ENCODE data around the gene P2RY6. TPM values are rescaled to one million over a fixed set of nuclear protein-coding genes. Genes with fewer than 3 reads are reported as not detected.
"Not testable (repeated sequence)": the region's sequence is repeated elsewhere in the genome, so short reads cannot be mapped to it uniquely, and the experiment has no call there.

P2RY6 gene
- total and polyA plus RNA-seq, 2 experiments from 2014 or later, result 0.76 to 0.99 TPM

- H3K4me1 ChIP-seq (ENCODE audit: insufficient read depth), result no peaks in the 10 kb centered on the region
- TF ChIP-seq EZH2 (IDR thresholded peaks at IDR 0.05; ENCODE audit: insufficient read depth, poor library complexity, severe bottlenecking) (no peak), EZH2phosphoT487 (IDR thresholded peaks at IDR 0.05; ENCODE audit: insufficient read depth, low read depth) (no peak)
- 0 out of 2 replicates have a peak, but pooled peaks cover 7% of the 10 kb centered on the region for H3F3A ChIP-seq (ENCODE audit: insufficient read depth)
- H3K27me3 ChIP-seq (replicated peaks; ENCODE audit: insufficient read depth), result no peaks in the 10 kb centered on the region
- in situ Hi-C loops (cut with MboI), result no loop called here
- H3K4me3 ChIP-seq, result no peak overlapping the region
- H3K79me2 ChIP-seq (ENCODE audit: insufficient read depth), result no peaks in the 10 kb centered on the region
- DNase-seq, result no peak
- no peak overlapping the region for H2AFZ ChIP-seq
- H3K9me2 ChIP-seq (ENCODE audit: insufficient read depth), result no peaks in the 10 kb centered on the region
- H3K4me2 ChIP-seq (ENCODE audit: unreplicated experiment), result no peak overlapping the region
- WGBS, 2 experiments (ENCODE audit: low coverage in 1 of 2, low lambda C conversion rate in 2 of 2, missing lambda C conversion rate in 2 of 2), result 65 to 67% methylated on average over 8 of the region's 8 CpGs
- H3K9me3 ChIP-seq (ENCODE audit: low read depth), result no peaks in the 10 kb centered on the region
- no peaks in the 10 kb centered on the region for H4K20me1 ChIP-seq (ENCODE audit: insufficient read depth)
- no peak overlapping the region for H3K9ac ChIP-seq
- no peaks in the 10 kb centered on the region for H3K36me3 ChIP-seq (ENCODE audit: low read depth)
- no peak overlapping the region for H3K27ac ChIP-seq
Observed at GRCh38 chr11:73273222-73273895, 1.2 kb downstream of the P2RY6 start.

- H3K4me2 ChIP-seq (ENCODE audit: unreplicated experiment); H3K79me2 ChIP-seq (ENCODE audit: insufficient read depth); H3K9me2 ChIP-seq (ENCODE audit: insufficient read depth); in situ Hi-C loops (cut with MboI); H4K20me1 ChIP-seq (ENCODE audit: insufficient read depth); H3K27me3 ChIP-seq (replicated peaks; ENCODE audit: insufficient read depth); H3K36me3 ChIP-seq (ENCODE audit: low read depth); H3K9ac ChIP-seq; H3K4me3 ChIP-seq; DNase-seq; H3K9me3 ChIP-seq (ENCODE audit: low read depth); H2AFZ ChIP-seq; H3F3A ChIP-seq (ENCODE audit: insufficient read depth); H3K4me1 ChIP-seq (ENCODE audit: insufficient read depth); H3K27ac ChIP-seq: not testable (repeated sequence)
- WGBS, 2 experiments (ENCODE audit: low coverage in 1 of 2, low lambda C conversion rate in 2 of 2, missing lambda C conversion rate in 2 of 2), result 95 to 97% methylated on average over 4 of the region's 4 CpGs
Observed at GRCh38 chr11:73274191-73274590, 2.1 kb downstream of the P2RY6 start.

GRCh38 chr11:73274722-73275380, 2.7 kb downstream of the P2RY6 start:
- Histone ChIP-seq H3K79me2 (ENCODE audit: insufficient read depth) (no peaks in the 10 kb centered on the region), H3K4me3 (no peak overlapping the region), H3K9me2 (ENCODE audit: insufficient read depth) (no peaks in the 10 kb centered on the region), H3K9me3 (ENCODE audit: low read depth) (no peaks in the 10 kb centered on the region), H3K4me2 (ENCODE audit: unreplicated experiment) (no peak overlapping the region), H3K4me1 (ENCODE audit: insufficient read depth) (no peaks in the 10 kb centered on the region), H4K20me1 (ENCODE audit: insufficient read depth) (no peaks in the 10 kb centered on the region), H3K36me3 (ENCODE audit: low read depth) (no peaks in the 10 kb centered on the region), H3K27me3 (replicated peaks; ENCODE audit: insufficient read depth) (no peaks in the 10 kb centered on the region), H2AFZ (no peak overlapping the region), H3K27ac (no peak overlapping the region), H3K9ac (no peak overlapping the region), H3F3A (ENCODE audit: insufficient read depth) (0 out of 2 replicates have a peak, but pooled peaks cover 7% of the 10 kb centered on the region)
- DNase-seq, result no peak
- no peak for TF ChIP-seq EZH2 (IDR thresholded peaks at IDR 0.05; ENCODE audit: insufficient read depth, poor library complexity, severe bottlenecking)
- no peak for TF ChIP-seq EZH2phosphoT487 (IDR thresholded peaks at IDR 0.05; ENCODE audit: insufficient read depth, low read depth)
- in situ Hi-C loops (cut with MboI), result loop anchor here (25.0 kb wide), 1 partner anchor 438 kb away; no protein-coding TSS in a partner anchor
- 88 to 89% methylated on average over 11 of the region's 11 CpGs for WGBS, 2 experiments (ENCODE audit: low coverage in 1 of 2, low lambda C conversion rate in 2 of 2, missing lambda C conversion rate in 2 of 2)

DNA sequence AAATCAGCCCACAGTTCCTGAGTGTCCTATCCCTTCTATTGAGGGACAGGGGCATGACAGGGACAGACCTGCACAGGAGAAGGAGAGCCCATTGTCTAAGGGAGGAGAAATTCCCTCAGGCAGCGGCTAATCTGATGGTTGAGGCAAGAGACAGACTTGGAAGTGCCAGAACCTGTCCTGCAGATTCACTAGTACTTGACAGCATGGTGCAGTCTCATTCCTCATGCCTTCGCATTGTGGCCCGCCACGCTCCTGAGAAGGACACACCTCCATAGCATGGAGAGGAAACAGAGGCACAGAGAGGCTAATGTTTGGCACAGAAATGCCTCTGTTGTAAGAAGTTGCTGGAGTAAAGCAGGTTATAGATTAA, 3.2 kb downstream of the P2RY6 start:
- Histone ChIP-seq H3K27ac (no peak overlapping the region), H3K79me2 (ENCODE audit: insufficient read depth) (no peaks in the 10 kb centered on the region), H3K4me1 (ENCODE audit: insufficient read depth) (no peaks in the 10 kb centered on the region), H3F3A (ENCODE audit: insufficient read depth) (0 out of 2 replicates have a peak, but pooled peaks cover 7% of the 10 kb centered on the region), H4K20me1 (ENCODE audit: insufficient read depth) (no peaks in the 10 kb centered on the region), H3K36me3 (ENCODE audit: low read depth) (no peaks in the 10 kb centered on the region), H3K4me3 (no peak overlapping the region), H3K9me3 (ENCODE audit: low read depth) (no peaks in the 10 kb centered on the region), H2AFZ (no peak overlapping the region), H3K4me2 (ENCODE audit: unreplicated experiment) (no peak overlapping the region), H3K27me3 (replicated peaks; ENCODE audit: insufficient read depth) (no peaks in the 10 kb centered on the region), H3K9me2 (ENCODE audit: insufficient read depth) (no peaks in the 10 kb centered on the region), H3K9ac (no peak overlapping the region)
- 79 to 82% methylated on average over 4 of the region's 4 CpGs for WGBS, 2 experiments (ENCODE audit: low coverage in 1 of 2, low lambda C conversion rate in 2 of 2, missing lambda C conversion rate in 2 of 2)
- no peak for DNase-seq
- no peak for TF ChIP-seq EZH2 (IDR thresholded peaks at IDR 0.05; ENCODE audit: insufficient read depth, poor library complexity, severe bottlenecking)
- no peak for TF ChIP-seq EZH2phosphoT487 (IDR thresholded peaks at IDR 0.05; ENCODE audit: insufficient read depth, low read depth)
- in situ Hi-C loops (cut with MboI), result loop anchor here (25.0 kb wide), 1 partner anchor 438 kb away; no protein-coding TSS in a partner anchor

All from GM23248 (cell line).